Choroid plexus epithelial cell (primary cell): ENCODE measurements around the gene SLC38A10.

Experiments used
- DNase-seq: peaks from one replicate; pipeline ENCODE4 v3.0.0-alpha.2; 2010; ENCODE audit warnings: low read depth
- H3K4me3 ChIP-seq: 2 replicates; pipeline ENCODE4 v1.5.1; 2011; ENCODE audit warnings: low read depth, mild to moderate bottlenecking, control low read depth, low read length, moderate library complexity
- TF ChIP-seq, protein P1 (sequence below): conservative IDR thresholded peaks from 2 replicates; pipeline ENCODE4 v1.5.1; 2011; ENCODE audit warnings: low read depth, mild to moderate bottlenecking, control low read depth, inconsistent platforms, low read length, moderate library complexity

SLC38A10 gene

GRCh38 chr17:81334391-81334901 is 39.3 kb upstream of the SLC38A10 start:
- H3K4me3 ChIP-seq = no peak overlapping the region
- no peak for DNase-seq
- TF ChIP-seq, protein P1, sequence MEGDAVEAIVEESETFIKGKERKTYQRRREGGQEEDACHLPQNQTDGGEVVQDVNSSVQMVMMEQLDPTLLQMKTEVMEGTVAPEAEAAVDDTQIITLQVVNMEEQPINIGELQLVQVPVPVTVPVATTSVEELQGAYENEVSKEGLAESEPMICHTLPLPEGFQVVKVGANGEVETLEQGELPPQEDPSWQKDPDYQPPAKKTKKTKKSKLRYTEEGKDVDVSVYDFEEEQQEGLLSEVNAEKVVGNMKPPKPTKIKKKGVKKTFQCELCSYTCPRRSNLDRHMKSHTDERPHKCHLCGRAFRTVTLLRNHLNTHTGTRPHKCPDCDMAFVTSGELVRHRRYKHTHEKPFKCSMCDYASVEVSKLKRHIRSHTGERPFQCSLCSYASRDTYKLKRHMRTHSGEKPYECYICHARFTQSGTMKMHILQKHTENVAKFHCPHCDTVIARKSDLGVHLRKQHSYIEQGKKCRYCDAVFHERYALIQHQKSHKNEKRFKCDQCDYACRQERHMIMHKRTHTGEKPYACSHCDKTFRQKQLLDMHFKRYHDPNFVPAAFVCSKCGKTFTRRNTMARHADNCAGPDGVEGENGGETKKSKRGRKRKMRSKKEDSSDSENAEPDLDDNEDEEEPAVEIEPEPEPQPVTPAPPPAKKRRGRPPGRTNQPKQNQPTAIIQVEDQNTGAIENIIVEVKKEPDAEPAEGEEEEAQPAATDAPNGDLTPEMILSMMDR = no peak

GRCh38 chr17:81333616-81334368 is 38.7 kb upstream of the SLC38A10 start:
- no peak overlapping the region for H3K4me3 ChIP-seq
- DNase-seq = no peak
- TF ChIP-seq, protein P1 = no peak

DNA sequence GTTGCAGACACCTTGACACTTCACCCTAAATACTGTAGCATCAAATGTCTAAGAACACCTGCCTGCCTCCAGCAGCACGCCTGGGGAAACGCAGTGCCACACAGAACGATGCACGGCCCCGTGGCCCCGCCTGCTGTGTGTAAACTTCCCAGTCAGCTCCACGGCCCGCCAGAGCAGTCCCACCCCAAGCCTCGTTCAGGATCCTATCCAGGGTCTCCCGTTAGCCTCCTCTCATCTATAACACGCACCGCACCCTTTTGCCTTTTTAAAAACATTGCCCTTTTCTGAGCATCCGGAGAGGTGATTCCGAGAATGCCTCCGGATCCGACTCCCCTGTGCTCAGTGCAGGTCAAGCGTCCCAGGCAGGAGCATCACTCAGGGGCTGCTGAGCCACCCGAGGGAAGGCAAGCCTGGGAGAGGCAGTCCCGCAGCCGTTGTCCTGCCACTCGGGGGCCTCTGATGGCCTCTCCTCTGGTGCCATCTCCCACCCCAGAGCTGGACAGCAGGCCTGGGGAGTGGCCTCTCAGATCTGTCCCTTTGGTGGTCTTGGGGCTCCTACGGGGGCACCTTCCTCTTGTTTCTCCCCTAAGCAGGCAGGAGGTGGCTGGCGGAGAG is 37.9 kb upstream of the SLC38A10 start:
- no peak overlapping the region for H3K4me3 ChIP-seq
- DNase-seq = no peak
- TF ChIP-seq, protein P1 = no peak

DNA sequence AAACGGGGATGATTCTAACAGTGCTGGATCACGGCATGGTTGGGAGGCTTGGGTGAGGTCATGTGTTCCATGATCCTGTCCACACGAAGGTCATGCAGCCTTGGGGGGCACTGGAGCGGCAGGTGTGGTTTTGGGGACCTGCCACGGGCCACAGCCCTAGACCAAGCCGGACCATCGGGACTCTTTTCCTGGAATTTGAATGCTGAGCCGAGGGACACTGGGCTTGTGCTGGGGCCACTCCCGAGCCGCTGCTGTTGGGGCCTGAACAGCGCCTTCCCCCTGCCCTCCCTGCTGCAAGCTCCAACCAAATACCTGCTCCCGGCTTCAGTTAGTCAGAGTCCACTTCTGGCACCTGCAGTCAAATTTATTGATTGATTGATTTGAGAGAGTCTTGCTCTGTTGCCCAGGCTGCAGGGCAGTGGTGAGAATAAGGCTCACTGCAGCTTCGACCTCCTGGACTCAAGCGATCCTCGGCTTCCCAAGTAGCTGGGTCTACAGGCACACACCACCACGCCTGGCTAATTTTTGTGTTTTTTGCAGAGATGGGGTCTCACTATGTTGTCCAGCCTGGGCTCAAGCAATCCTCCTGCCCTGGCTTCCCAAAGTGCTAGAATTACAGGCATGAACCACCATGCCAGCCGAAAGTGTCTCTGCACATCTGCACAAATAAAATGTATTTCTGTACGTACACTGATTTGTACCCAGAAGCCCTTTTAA is 37.2 kb upstream of the SLC38A10 start:
- H3K4me3 ChIP-seq = no peak overlapping the region
- TF ChIP-seq, protein P1 = no peak
- DNase-seq = no peak

- DNase-seq = no peak
- TF ChIP-seq, protein P1 = no peak
- no peak overlapping the region for H3K4me3 ChIP-seq
Measured at GRCh38 chr17:81331527-81332043, 36.5 kb upstream of the SLC38A10 start.

GRCh38 chr17:81330884-81331245 is 35.8 kb upstream of the SLC38A10 start:
- DNase-seq = no peak
- TF ChIP-seq, protein P1 = no peak
- no peak overlapping the region for H3K4me3 ChIP-seq
